Islet of Langerhans (tissue), 1 donor: Measurements from ENCODE around the gene CCNA1.

ENCODE experiments used
- FAIRE-seq: peaks from one replicate; lab custom pipeline; 2011; peaks lifted over from hg19 to GRCh38; lab: Jason Lieb, UNC

CCNA1 gene

GRCh38 chr13:36454121-36454520, 21.8 kb downstream of the CCNA1 start:
- no peak for FAIRE-seq

GRCh38 chr13:36454987-36455386, 22.7 kb downstream of the CCNA1 start:
- no peak for FAIRE-seq

- no peak for FAIRE-seq
Measured at GRCh38 chr13:36456577-36456976, 24.3 kb downstream of the CCNA1 start.

- no peak for FAIRE-seq
Measured at GRCh38 chr13:36461506-36461905, 29.2 kb downstream of the CCNA1 start.

GRCh38 chr13:36475468-36475867, 43.2 kb downstream of the CCNA1 start:
- no peak for FAIRE-seq

GRCh38 chr13:36476661-36477060, 44.4 kb downstream of the CCNA1 start:
- no peak for FAIRE-seq

- FAIRE-seq, result no peak
Measured at GRCh38 chr13:36480726-36481427, 48.6 kb downstream of the CCNA1 start.

- FAIRE-seq, result no peak
Measured at GRCh38 chr13:36490055-36490454, 57.8 kb downstream of the CCNA1 start.
